Ascending aorta (tissue), 2 donors: ENCODE results near the gene PCDHGA8. TPM values are rescaled to one million over a fixed set of nuclear protein-coding genes. Genes with fewer than 3 reads are reported as not detected.

ENCODE experiments used
- DNase-seq, 2 donors: peaks; one replicate each; pipeline ENCODE4 v3.0.0-alpha.2; 2019; ENCODE audit warnings: low spot score in 2 of 2
- H3K27ac ChIP-seq, 2 donors: fragments of 200-600 bp; sonication (generic); one replicate each; pipeline ENCODE4 v1.5.1; 2016 to 2017; ENCODE audit warnings: mild to moderate bottlenecking in 1 of 2
- H3K27me3 ChIP-seq: fragments of 200-600 bp; sonication (generic); one replicate; pipeline ENCODE4 v1.5.1; 2017
- H3K36me3 ChIP-seq, 2 donors: fragments of 200-600 bp; sonication (generic); one replicate each; pipeline ENCODE4 v1.5.1; 2016
- H3K4me1 ChIP-seq, 2 donors: fragments of 200-600 bp; sonication (generic); one replicate each; pipeline ENCODE4 v1.5.1; 2016 to 2017; ENCODE audit warnings: mild to moderate bottlenecking in 1 of 2
- H3K4me3 ChIP-seq, 2 donors: fragments of 200-600 bp; sonication (generic); one replicate each; pipeline ENCODE4 v1.5.1; 2016 to 2017; ENCODE audit warnings: mild to moderate bottlenecking in 1 of 2
- H3K9me3 ChIP-seq, 2 donors: fragments of 200-600 bp; sonication (generic); one replicate each; pipeline ENCODE4 v1.5.1; 2016
- CTCF ChIP-seq, 3 experiments: fragments of 200-600 bp in 2 of 3; fragments of 450-650 bp in 1 of 3; sonication (generic) in 2 of 3; IDR thresholded peaks; one replicate each; pipeline ENCODE4 v1.5.1; 2016 to 2019; ENCODE audit warnings: antibody characterized with exemption in 3 of 3, mild to moderate bottlenecking in 1 of 3, moderate library complexity in 1 of 3
- intact Hi-C: fragments of 100-400 bp; cut with DNase I; formaldehyde crosslinking; loops from one replicate; pipeline ENCODE4 v1.15.1; 2023
- total RNA-seq: library from RNA; depleted of rRNA; stranded (reverse); fragments of >200 nt; gene quantifications from one replicate; pipeline ENCODE4 v1.1.0, GENCODE V29; 2016

The PCDHGA8 gene
- total RNA-seq, 1 donor from 2014 or later: 3.2 TPM

GRCh38 chr5:141356950-141357349 lies 35.5 kb upstream of the PCDHGA8 start:
- Histone ChIP-seq H3K4me3 (no peak overlapping the region), H3K27me3 (no peaks in the 10 kb centered on the region), H3K9me3 (peaks cover 82 to 97% of the 10 kb centered on the region in 2 donors), H3K27ac (no peak overlapping the region), H3K4me1 (no peaks in the 10 kb centered on the region), H3K36me3 (peaks cover 0 to 4% of the 10 kb centered on the region in 2 donors)
- DNase-seq: no peak
- no peak for TF ChIP-seq CTCF (IDR thresholded peaks at IDR 0.05)
- intact Hi-C loops: no loop called here

- H3K27ac ChIP-seq: no peak within 1 kb of the TSS
- no peaks in the 10 kb centered on the region for H3K27me3 ChIP-seq
- peaks cover 96 to 97% of the 10 kb centered on the region in 2 donors for H3K9me3 ChIP-seq
- intact Hi-C loops: no loop called here
- peak within 1 kb of the TSS; percentile 18 to 25 for H3K4me3 ChIP-seq
- no peaks in the 10 kb centered on the region for H3K4me1 ChIP-seq
- peaks cover 0 to 3% of the 10 kb centered on the region in 2 donors for H3K36me3 ChIP-seq
- DNase-seq: no peak
- peak in 1 of 3 experiments; percentile 22 for TF ChIP-seq CTCF (IDR thresholded peaks at IDR 0.05)
Observed at GRCh38 chr5:141359790-141360426, 32.5 kb upstream of the PCDHGA8 start, which contains the start of gene PCDHGB2. Gene PCDHGB2 (plus strand): TSS chr5:141359994. CDS start chr5:141360136, 142 bp downstream.

- peaks cover 96 to 97% of the 10 kb centered on the region in 2 donors for H3K9me3 ChIP-seq
- TF ChIP-seq CTCF (IDR thresholded peaks at IDR 0.05): no peak
Observed at GRCh38 chr5:141360685-141361084, 31.7 kb upstream of the PCDHGA8 start.

GRCh38 chr5:141362719-141363118 lies 29.7 kb upstream of the PCDHGA8 start:
- H3K27me3 ChIP-seq: no peaks in the 10 kb centered on the region
- H3K9me3 ChIP-seq: peaks cover 97 to 98% of the 10 kb centered on the region in 2 donors
- no peak overlapping the region for H3K27ac ChIP-seq
- no peak for DNase-seq
- H3K4me3 ChIP-seq: no peak overlapping the region
- no peaks in the 10 kb centered on the region for H3K36me3 ChIP-seq
- no peaks in the 10 kb centered on the region for H3K4me1 ChIP-seq
- no peak for TF ChIP-seq CTCF (IDR thresholded peaks at IDR 0.05)
- intact Hi-C loops: no loop called here

More at GRCh38 chr5:141360685-141361084, 31.7 kb upstream of the PCDHGA8 start:
- Histone ChIP-seq H3K36me3 (no peaks in the 10 kb centered on the region), H3K4me1 (no peaks in the 10 kb centered on the region), H3K27ac (no peak overlapping the region), H3K4me3 (peak overlapping the region in 1 of 2 donors; percentile 25), H3K27me3 (no peaks in the 10 kb centered on the region)
- intact Hi-C loops: no loop called here
- DNase-seq: no peak

- H3K4me1 ChIP-seq: no peaks in the 10 kb centered on the region
- no peak for DNase-seq
- H3K36me3 ChIP-seq: no peaks in the 10 kb centered on the region
- TF ChIP-seq CTCF (IDR thresholded peaks at IDR 0.05): no peak
- H3K27ac ChIP-seq: no peak within 1 kb of the TSS
- intact Hi-C loops: no loop called here
- H3K4me3 ChIP-seq: peak within 1 kb of the TSS; percentile 31 to 35
- peaks cover 93 to 98% of the 10 kb centered on the region in 2 donors for H3K9me3 ChIP-seq
- H3K27me3 ChIP-seq: no peaks in the 10 kb centered on the region
Observed at GRCh38 chr5:141363952-141364660, 28.3 kb upstream of the PCDHGA8 start, which contains the start of gene PCDHGA5. Gene PCDHGA5 (plus strand): TSS chr5:141364162. CDS start chr5:141364331, 169 bp downstream.
